Raji (cell line): ENCODE data around the gene ZNF227.

Source experiments
- POLR2A ChIP-seq: IDR thresholded peaks from 2 replicates; pipeline ENCODE4 v1.6.1; 2011; ENCODE audit warnings: low read depth, low read length, control low read depth; ENCODE audit not compliant: insufficient read depth

ZNF227 gene

DNA sequence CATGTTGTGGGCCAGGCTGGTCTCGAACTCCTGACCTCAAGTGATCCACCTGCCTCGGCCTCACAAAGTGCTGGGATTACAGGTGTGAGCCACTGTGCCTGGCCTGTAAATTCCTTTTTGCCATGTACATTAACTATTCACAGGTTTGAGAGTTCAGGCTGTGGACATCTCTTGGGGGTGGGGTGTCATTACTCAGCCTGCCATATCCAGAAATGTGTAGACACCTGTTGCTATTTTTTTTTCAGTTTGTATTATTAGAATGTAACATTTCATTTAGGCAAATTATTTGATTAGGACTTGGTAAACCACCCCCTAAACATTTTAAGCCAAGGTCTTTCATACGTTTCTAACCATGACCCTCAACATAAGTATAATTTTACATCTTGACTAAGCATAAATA lies 20.5 kb downstream of the ZNF227 start:
- no peak for TF ChIP-seq POLR2A

DNA sequence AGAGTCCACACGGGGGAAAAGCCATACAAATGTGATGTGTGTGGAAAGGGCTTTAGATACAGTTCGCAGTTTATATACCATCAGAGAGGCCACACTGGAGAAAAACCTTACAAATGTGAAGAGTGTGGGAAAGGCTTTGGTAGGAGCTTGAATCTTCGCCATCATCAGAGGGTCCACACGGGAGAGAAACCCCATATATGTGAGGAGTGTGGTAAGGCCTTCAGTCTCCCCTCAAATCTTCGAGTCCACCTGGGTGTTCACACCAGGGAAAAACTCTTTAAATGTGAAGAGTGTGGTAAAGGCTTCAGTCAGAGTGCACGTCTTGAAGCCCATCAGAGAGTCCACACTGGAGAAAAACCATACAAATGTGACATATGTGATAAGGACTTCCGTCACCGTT lies 24.1 kb downstream of the ZNF227 start:
- no peak for TF ChIP-seq POLR2A

DNA sequence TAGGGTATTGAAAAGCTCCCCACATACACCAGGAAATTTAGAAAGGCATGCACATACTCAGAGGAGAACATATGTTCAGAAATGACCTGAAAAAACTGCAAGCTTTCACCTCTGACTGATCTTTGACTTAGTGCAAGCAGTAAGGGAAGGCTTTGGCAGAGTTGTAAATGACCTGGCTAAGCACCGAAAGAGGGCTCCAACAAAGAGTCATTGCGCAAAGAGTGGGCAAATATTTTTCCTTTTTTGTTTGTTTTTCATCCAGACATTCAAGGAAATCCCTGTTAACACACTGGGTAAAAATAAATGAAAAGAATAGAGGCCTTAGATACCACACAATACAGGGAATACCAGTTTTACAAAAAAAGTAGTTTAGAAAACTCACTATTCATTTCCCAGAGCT lies 42.2 kb downstream of the ZNF227 start:
- TF ChIP-seq POLR2A: no peak

DNA sequence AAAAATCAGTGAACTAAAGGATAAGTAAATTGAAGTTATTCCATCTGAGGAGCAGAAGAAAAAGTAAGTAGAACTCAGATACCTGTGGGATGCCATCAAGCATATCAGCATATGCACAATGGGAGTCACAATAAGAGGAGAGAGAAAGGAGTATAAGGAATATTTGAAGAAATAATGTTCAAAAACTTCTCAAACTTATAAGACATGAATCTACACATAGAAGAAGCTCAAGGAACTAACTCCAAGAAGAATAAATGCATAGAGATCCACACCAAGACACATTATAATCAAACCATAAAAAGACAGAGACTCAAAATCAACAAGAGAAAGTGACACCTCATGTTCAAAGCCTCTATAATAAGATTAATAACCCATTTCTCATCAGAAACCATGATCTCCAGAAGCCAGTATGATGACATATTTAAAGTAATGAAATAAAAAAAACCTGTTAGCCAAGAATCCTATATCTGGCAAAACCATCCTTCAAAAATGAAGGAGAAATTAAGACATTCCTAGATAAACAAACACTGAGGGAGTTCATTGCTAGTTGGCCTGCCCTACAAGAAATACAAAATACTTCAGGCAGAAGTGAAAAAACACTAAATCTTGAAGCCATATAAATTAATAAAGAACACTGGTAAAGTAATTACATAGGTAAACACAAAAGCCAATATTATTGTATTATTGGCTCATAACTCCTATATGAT lies 43.5 kb downstream of the ZNF227 start:
- TF ChIP-seq POLR2A: no peak

DNA sequence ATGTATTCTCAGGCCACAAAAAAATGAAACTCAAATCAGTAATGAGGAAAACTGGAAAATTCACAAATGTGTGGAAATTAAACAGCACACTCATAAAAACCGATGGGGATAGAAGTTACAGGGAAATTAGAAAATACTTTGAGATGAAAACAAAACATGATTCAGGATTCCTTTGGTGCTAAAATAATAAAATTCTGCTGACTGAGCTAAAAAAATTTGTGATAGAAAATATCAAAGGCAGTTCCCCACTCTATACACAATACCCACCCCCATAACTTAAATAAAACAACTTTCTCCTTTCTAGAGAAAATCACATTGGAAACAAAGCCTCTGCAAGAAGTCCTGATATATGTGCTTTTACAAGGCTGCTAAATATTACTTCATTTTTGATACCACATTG lies 45.8 kb downstream of the ZNF227 start:
- no peak for TF ChIP-seq POLR2A

DNA sequence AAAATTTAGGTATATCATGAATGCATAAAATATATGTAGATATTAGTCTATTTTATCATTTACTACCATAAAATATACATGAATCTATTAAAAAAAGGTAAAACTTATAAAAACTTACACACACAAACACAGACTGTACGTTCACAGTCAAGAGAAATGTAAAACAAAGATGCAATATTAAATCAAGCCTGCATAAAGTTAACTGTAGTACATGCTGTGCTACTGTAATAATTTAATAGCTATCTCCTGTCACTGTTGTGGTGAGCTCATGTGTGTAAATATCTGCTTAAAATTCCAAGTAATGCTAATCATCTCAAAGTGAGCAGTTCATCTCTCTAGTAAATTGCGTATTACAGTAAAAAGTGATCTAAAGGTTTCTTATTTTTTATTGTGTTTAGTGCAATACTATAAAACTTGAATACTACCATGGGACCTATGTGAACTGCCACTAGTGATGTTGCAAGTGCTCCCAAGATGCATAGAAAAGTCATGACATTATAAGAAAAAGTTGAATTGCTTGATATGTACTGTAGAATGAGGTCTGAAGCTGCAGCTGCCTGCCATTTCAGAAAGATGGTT lies 46.6 kb downstream of the ZNF227 start:
- no peak for TF ChIP-seq POLR2A

DNA sequence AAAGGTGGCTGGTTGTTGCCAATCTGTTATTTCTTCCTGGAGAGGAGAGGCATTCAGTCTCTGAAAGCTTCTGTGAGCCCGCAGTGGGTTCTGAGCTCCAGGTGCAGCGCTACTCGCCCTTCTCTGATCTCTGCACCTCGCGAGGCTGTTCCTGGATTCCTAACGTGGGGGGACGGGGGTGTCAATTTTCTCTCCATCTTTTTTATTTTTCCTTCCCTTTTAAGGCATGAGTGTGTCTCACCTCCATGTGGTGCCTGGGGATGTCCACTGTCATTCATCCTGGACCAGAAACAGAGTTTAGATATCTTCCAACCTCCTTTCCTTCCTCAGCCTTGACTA lies 48.0 kb downstream of the ZNF227 start:
- TF ChIP-seq POLR2A: no peak

DNA sequence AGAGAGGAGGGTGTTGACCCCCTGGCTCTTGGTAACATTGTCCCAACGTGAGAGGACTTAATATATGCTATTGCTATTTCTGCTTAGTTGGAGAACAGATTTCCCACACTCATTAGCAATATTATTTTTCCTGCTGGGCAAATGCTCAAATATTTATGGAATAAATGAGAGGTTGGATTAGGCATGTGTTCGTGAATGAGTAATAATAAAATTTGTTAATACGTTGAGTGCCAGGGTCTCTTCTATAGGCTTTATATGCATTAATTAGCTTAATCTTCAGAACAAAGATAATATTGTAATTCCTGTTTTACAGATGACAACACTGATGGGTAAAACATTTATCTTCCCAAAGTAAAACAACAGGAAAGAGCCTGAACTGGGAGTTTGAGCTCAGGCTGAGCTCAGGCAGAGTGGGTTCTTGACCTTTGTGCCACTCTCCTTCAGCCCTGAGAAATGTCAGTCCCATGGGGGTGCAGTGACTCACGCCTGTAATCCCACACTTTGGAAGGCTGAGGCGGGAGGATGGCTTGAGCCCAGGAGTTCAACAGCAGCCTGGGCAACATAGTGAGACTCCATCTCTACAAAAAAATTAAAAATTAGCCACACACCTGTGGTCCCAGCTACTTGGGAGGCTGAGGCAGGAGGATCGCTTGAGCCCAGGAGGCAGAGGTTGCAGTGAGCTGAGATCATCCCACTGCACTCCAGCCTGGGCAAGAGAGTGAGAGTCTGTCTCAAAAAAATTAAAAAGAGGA lies 48.5 kb downstream of the ZNF227 start:
- no peak for TF ChIP-seq POLR2A

DNA sequence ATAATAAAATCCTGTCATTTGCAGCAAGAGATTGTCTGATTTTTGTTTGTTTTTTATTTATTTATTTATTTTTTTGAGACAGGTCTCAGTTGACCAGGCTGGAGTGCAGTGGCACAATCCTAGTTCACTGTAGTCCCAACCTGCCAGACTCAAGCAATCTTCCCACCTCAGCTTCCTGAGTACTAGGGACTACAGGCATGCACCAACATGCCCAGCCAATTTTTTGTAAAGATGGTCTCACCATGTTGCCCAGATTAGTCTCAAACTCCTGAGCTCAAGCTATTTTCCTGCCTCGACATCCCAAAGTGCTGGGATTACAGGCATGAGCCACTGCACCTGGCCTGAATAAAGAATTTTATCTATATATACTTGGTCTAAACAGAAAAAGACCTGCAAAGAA lies 65.0 kb downstream of the ZNF227 start:
- no peak for TF ChIP-seq POLR2A

DNA sequence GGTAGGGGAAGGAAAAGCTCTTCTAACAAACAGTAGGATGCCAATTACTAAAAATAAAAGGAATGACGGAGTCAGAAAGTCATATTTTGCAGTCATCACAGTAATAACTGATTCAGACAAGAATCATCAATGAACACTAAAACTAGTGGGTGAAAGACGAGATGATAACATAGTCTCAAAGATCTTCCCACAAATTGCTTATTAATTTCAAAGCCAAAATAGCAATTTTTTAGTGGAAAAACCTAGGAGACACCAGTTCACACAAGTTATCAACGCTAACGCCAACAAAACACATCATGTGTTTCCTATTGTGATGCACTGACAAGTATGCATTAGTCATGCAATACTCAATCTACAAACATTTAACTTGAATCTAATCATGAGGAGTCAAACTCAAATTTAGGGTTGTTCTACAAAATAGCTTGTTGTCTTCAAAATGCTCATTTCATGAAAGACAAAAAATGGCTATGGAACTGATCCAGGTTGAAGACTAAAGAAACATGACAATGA lies 65.9 kb downstream of the ZNF227 start:
- no peak for TF ChIP-seq POLR2A

DNA sequence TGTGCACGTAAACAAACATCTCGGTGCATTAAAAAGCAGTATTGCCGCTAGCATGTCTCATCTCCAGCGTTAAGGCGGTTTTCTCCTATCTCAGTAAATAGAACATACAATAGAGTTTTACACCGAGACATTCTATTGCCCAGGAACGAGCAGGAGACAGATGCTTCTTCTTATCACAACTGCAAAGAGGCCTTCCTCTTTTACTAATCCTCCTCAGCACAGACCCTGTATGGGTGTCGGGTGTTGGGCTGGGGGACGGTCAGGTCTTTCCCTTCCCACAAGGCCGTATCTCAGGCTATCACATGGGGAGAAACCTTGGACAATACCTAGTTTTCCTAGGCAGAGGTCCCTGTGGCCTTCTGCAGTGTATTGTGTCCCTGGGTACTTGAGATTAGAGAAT lies 68.6 kb downstream of the ZNF227 start:
- no peak for TF ChIP-seq POLR2A

DNA sequence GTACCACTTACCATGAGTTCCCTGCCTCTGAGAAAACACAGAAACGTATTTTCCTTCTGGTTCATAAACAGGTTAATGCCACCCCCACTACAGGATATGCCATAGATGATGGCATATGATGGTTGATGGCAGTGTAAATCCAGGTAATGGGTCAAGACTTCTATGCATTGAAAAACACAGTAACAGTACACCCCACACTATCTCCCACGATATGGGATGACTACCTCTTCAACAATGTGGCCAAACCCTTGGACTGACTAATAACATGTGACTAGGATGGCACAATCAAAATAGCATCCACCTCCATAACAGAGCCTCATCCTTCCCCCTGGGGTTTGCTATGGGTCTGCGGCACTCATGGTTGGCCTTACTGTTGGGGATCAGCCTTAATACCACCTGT lies 70.5 kb downstream of the ZNF227 start:
- no peak for TF ChIP-seq POLR2A

DNA sequence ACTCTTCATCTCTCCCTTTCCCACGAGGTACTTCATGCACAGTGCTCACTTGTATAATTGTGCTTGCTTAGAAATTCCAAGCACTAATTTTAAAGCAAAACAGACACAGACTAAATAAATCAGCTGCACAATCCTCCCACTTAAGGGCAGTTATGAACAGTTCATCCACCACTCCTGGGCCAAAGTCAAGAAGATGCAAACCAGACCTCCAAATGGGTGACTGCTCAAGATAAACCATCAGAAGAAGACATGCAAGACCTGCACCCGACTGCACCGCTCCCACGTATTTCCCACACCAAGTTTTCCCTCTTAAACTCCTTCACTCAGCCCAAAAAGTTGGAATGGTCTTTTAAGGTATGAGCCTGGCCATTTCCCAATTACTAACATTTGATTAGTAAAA lies 72.6 kb downstream of the ZNF227 start:
- no peak for TF ChIP-seq POLR2A
